ENCODE data around the gene UNCX. TPM values are rescaled to one million over a fixed set of nuclear protein-coding genes. Genes with fewer than 3 reads are reported as not detected.

Gene UNCX
- total RNA-seq, 1 donor from 2014 or later: not detected

DNA sequence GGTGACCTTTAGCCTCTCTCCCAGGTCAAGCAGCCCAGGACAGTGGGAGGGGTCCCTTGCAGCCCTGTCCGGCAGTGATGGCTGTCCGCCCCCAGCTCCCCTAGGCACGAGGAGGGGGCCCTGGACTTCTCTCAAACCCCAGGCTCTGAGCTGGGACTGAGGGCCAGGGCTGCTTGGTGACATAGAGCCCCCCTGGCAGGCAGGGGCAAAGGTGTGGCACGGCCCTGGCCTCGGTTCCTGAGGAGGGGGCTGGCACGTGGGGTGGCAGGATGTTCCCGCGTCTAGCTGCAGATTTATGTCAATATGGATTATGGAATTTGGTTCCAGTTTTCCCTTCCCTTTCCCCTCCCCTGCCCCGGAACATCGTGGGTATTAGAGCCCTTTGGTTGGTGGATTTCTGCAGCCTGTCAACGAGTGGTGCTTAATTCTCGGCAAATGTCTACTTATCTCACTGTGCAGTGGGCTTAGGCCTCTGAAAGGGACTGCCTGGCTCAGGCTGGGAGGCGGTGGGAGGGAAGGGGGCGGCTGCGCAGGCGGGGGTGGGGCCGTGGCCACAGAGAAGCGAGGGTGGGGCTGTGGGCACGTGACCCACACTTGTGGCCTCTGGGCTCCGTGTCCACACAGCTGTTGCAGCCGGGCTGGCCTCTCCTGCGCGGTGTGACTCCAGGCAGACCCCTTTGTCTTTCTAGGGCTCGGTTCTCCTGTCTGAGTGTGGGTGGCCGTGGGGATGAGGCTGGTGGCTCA lies 19.3 kb downstream of the UNCX start:
- Histone ChIP-seq H3K4me3 (no peak overlapping the region), H3K27me3 (peaks cover 22% of the 10 kb centered on the region), H3K36me3 (no peaks in the 10 kb centered on the region), H3K27ac (no peak overlapping the region), H3K9me3 (no peaks in the 10 kb centered on the region), H3K4me1 (peaks cover 14% of the 10 kb centered on the region)
- DNase-seq (ENCODE audit: extremely low spot score in 2 of 2): no peak
- TF ChIP-seq, protein P1, sequence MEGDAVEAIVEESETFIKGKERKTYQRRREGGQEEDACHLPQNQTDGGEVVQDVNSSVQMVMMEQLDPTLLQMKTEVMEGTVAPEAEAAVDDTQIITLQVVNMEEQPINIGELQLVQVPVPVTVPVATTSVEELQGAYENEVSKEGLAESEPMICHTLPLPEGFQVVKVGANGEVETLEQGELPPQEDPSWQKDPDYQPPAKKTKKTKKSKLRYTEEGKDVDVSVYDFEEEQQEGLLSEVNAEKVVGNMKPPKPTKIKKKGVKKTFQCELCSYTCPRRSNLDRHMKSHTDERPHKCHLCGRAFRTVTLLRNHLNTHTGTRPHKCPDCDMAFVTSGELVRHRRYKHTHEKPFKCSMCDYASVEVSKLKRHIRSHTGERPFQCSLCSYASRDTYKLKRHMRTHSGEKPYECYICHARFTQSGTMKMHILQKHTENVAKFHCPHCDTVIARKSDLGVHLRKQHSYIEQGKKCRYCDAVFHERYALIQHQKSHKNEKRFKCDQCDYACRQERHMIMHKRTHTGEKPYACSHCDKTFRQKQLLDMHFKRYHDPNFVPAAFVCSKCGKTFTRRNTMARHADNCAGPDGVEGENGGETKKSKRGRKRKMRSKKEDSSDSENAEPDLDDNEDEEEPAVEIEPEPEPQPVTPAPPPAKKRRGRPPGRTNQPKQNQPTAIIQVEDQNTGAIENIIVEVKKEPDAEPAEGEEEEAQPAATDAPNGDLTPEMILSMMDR (IDR thresholded peaks at IDR 0.05): no peak
- no peak for TF ChIP-seq POLR2AphosphoS5 (IDR thresholded peaks at IDR 0.05; ENCODE audit: insufficient read depth in 1 of 2, low read depth in 1 of 2)
- TF ChIP-seq POLR2A (IDR thresholded peaks at IDR 0.05): no peak
- intact Hi-C loops (cut with DNase I): no loop called here

DNA sequence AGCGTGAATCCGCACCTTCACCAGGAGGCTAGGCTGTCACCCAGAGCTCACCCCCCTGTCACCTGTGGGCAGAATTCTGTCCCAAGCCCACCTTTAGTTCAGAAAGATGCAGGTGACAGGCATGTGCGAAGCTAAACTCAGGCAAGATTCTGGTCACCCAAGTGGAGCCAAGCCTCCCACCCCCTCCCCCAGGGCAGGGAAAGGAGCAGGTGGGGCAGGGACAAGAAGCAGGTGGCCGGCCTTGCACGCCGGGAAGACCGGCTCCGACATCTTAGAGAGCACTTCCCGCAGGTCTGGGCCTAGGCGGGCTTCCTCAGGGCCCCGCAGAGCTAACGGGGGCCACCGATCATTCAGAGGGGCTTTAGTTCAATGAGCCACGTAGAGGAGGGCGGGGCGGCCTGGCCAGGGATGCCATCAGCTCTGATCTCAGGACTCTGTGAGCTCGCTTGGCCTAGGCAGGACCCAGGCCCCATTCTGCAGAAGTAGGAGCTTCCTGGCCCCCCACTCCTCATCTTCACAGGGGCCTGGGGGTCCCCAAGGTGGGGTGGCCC lies 19.9 kb downstream of the UNCX start:
- intact Hi-C loops (cut with DNase I): no loop called here
- no peaks in the 10 kb centered on the region for H3K36me3 ChIP-seq
- no peak for TF ChIP-seq POLR2A (IDR thresholded peaks at IDR 0.05)
- TF ChIP-seq, protein P1 (IDR thresholded peaks at IDR 0.05): no peak
- no peak for TF ChIP-seq POLR2AphosphoS5 (IDR thresholded peaks at IDR 0.05; ENCODE audit: insufficient read depth in 1 of 2, low read depth in 1 of 2)
- no peak overlapping the region for H3K27ac ChIP-seq
- H3K4me1 ChIP-seq: peaks cover 7% of the 10 kb centered on the region
- peaks cover 15% of the 10 kb centered on the region for H3K27me3 ChIP-seq
- no peak for DNase-seq (ENCODE audit: extremely low spot score in 2 of 2)
- no peak overlapping the region for H3K4me3 ChIP-seq
- H3K9me3 ChIP-seq: no peaks in the 10 kb centered on the region

DNA sequence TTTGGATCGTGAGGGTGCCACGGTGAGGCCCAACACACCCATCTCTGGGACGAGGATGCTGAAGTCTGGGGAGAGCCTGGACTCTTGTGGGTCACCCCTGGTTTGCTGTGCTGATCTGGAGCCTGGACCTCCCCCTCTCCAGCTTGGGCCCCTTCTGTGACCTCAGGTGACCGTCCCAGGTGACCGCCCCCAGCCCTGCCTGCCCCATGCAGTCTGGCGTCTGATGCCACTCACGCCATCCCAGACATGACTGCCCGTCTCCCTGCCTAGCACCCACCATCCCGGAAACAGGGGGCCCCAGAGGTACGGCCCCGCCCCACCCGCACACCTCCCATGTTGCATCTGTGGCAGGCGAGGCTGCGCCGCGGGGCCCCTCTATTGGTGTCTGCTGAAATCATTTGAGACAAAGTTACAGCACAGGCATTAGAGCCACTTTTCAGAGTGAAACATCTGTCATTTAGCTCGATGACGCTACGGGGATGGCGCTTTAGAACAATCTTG lies 21.1 kb downstream of the UNCX start:
- Histone ChIP-seq H3K4me3 (no peak overlapping the region), H3K36me3 (no peaks in the 10 kb centered on the region), H3K9me3 (no peaks in the 10 kb centered on the region), H3K4me1 (no peaks in the 10 kb centered on the region), H3K27me3 (peaks cover 13% of the 10 kb centered on the region), H3K27ac (no peak overlapping the region)
- DNase-seq (ENCODE audit: extremely low spot score in 2 of 2): no peak
- TF ChIP-seq POLR2A (IDR thresholded peaks at IDR 0.05): no peak
- no peak for TF ChIP-seq POLR2AphosphoS5 (IDR thresholded peaks at IDR 0.05; ENCODE audit: insufficient read depth in 1 of 2, low read depth in 1 of 2)
- TF ChIP-seq, protein P1 (IDR thresholded peaks at IDR 0.05): no peak
- intact Hi-C loops (cut with DNase I): no loop called here

GRCh38 chr7:1254281-1255079 lies 21.8 kb downstream of the UNCX start:
- no peaks in the 10 kb centered on the region for H3K36me3 ChIP-seq
- intact Hi-C loops (cut with DNase I): no loop called here
- H3K27me3 ChIP-seq: peaks cover 13% of the 10 kb centered on the region
- TF ChIP-seq, protein P1 (IDR thresholded peaks at IDR 0.05): no peak
- no peak for TF ChIP-seq POLR2AphosphoS5 (IDR thresholded peaks at IDR 0.05; ENCODE audit: insufficient read depth in 1 of 2, low read depth in 1 of 2)
- TF ChIP-seq POLR2A (IDR thresholded peaks at IDR 0.05): no peak
- H3K27ac ChIP-seq: no peak overlapping the region
- no peaks in the 10 kb centered on the region for H3K4me1 ChIP-seq
- no peak overlapping the region for H3K4me3 ChIP-seq
- no peaks in the 10 kb centered on the region for H3K9me3 ChIP-seq
- no peak for DNase-seq (ENCODE audit: extremely low spot score in 2 of 2)
